ENCODE measurements around the gene CUL2.

GRCh38 chr10:34964166-34964800, 125.9 kb downstream of the CUL2 start:
- TF ChIP-seq GATA2 (IDR thresholded peaks at IDR 0.05; ENCODE audit: low read depth, low read length), result no peak
- no peak for TF ChIP-seq GATA3 (IDR thresholded peaks at IDR 0.05; ENCODE audit: low read depth, low read length)

Measured in SH-SY5Y (cell line).